ENCODE measurements around the gene ATF7IP. TPM values are rescaled to one million over a fixed set of nuclear protein-coding genes. Genes with fewer than 3 reads are reported as not detected.

The ATF7IP gene
- polyA plus RNA-seq, 3 donors, result 16.6 to 51.7 (median 19.2) TPM

DNA sequence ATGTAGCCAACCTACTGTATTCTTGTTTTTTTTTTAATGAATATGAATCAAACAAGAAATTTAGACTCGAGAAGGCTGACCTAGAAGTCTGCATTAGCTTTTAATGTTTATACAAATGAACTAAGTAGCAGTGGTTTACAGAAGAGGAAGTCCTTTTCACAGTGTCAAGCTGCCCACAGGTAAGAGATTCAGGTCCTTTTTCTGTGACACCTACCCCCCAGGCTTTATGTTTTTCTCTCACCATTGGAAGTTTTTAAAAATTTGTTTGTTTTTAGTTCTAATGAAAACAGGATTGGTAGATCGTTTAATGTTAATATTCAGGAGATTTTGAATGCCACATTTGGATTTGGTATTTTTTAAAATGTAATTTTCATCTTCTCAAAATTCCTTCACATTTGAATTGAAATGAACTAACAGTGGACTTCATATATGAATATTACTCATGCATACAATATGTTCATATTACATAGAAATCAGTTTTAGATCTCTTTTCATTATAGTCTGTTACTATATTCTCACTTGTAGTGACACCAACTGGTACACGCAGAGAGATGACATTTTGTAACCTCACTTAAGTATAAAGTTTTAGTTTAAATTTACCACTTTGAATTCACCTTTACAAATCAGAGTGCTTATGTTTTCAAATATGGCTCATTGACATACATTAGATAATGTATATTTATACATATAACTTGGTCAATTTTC lies 29.7 kb downstream of the ATF7IP start:
- intact Hi-C loops (cut with micrococcal nuclease), result no loop called here
- peaks cover 0 to 2% (median 1%) of the 10 kb centered on the region in 3 donors for H3K27me3 Mint-ChIP-seq (ENCODE audit: low read depth in 3 of 3)
- H3K9me3 Mint-ChIP-seq, result peaks cover 0 to 6% (median 0%) of the 10 kb centered on the region in 7 donors
- H3K4me3 ChIP-seq (replicated peaks in 1 of 3; ENCODE audit: low read depth in 2 of 3, low read length in 3 of 3), result peak overlapping the region in 1 of 3 experiments; percentile 27
- peak overlapping the region in 1 of 2 donors; percentile 5 for H3K27ac ChIP-seq (ENCODE audit: low read depth in 1 of 2, low read length in 2 of 2)
- H3K4me2 ChIP-seq (replicated peaks; ENCODE audit: extremely low read depth, low read length, poor library complexity, severe bottlenecking), result peak overlapping the region; percentile 42
- no peaks in the 10 kb centered on the region for H3K9me3 ChIP-seq (replicated peaks in 1 of 2; ENCODE audit: control insufficient read depth in 1 of 2, insufficient read depth in 1 of 2, low read length in 2 of 2)
- peaks cover 0 to 1% of the 10 kb centered on the region in 2 donors for H3K36me3 ChIP-seq (replicated peaks in 1 of 2; ENCODE audit: control insufficient read depth in 1 of 2, insufficient read depth in 2 of 2, low read length in 2 of 2)
- no peak overlapping the region for H3K4me3 Mint-ChIP-seq
- no peak overlapping the region for H3K9ac ChIP-seq (ENCODE audit: insufficient read depth, low read length, poor library complexity, severe bottlenecking)
- H3K4me1 Mint-ChIP-seq, result peaks cover 30% of the 10 kb centered on the region
- TF ChIP-seq, protein P1, sequence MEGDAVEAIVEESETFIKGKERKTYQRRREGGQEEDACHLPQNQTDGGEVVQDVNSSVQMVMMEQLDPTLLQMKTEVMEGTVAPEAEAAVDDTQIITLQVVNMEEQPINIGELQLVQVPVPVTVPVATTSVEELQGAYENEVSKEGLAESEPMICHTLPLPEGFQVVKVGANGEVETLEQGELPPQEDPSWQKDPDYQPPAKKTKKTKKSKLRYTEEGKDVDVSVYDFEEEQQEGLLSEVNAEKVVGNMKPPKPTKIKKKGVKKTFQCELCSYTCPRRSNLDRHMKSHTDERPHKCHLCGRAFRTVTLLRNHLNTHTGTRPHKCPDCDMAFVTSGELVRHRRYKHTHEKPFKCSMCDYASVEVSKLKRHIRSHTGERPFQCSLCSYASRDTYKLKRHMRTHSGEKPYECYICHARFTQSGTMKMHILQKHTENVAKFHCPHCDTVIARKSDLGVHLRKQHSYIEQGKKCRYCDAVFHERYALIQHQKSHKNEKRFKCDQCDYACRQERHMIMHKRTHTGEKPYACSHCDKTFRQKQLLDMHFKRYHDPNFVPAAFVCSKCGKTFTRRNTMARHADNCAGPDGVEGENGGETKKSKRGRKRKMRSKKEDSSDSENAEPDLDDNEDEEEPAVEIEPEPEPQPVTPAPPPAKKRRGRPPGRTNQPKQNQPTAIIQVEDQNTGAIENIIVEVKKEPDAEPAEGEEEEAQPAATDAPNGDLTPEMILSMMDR (IDR thresholded peaks at IDR 0.05), result no peak
- WGBS (ENCODE audit: insufficient coverage), result no CpG with 5 or more reads among the region's 3 CpGs
- peaks cover 100% of the 10 kb centered on the region for H3K79me2 ChIP-seq (ENCODE audit: insufficient read depth, low read length)
- peak in 2 of 3 donors; percentile 20 to 23 for DNase-seq
- H4K20me1 ChIP-seq (ENCODE audit: insufficient read depth, low read length), result peaks cover 76% of the 10 kb centered on the region
- H3K4me1 ChIP-seq (ENCODE audit: control insufficient read depth in 1 of 2, insufficient read depth in 2 of 2, low read length in 2 of 2), result peaks cover 10 to 27% of the 10 kb centered on the region in 2 donors
- H3K27me3 ChIP-seq (ENCODE audit: control insufficient read depth in 2 of 2, insufficient read depth in 2 of 2, low read length in 2 of 2), result no peaks in the 10 kb centered on the region
- peaks cover 13 to 17% of the 10 kb centered on the region in 2 donors for H3K36me3 Mint-ChIP-seq
- peak overlapping the region in 1 of 7 donors; percentile 79 for H3K27ac Mint-ChIP-seq
- H2AFZ ChIP-seq (ENCODE audit: insufficient read depth, low read depth, low read length, poor library complexity, severe bottlenecking), result no peak overlapping the region

DNA sequence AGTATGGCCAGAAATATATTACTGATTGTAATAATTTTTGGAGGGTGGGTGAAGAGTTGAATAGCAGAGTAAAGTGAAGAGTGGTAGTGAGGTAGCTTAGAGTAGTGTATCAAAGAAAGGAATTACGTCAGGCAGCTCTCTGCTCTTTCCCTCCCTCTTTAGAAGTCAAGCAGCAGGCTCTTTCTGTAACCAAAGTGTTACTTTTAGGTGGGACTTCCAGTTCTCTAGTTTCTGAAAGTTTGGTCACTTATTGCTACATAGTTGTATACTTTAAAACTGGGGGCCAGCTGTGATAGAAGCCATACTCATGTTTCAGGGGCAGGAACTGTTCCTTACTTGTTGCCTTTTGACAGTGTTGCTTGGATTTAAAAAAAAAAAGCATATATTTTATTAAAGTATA lies 30.6 kb downstream of the ATF7IP start:
- Histone ChIP-seq H3K27me3 (ENCODE audit: control insufficient read depth in 2 of 2, insufficient read depth in 2 of 2, low read length in 2 of 2) (no peaks in the 10 kb centered on the region), H3K36me3 (replicated peaks in 1 of 2; ENCODE audit: control insufficient read depth in 1 of 2, insufficient read depth in 2 of 2, low read length in 2 of 2) (no peaks in the 10 kb centered on the region), H3K4me1 (ENCODE audit: control insufficient read depth in 1 of 2, insufficient read depth in 2 of 2, low read length in 2 of 2) (peaks cover 10 to 27% of the 10 kb centered on the region in 2 donors), H3K27ac (ENCODE audit: low read depth in 1 of 2, low read length in 2 of 2) (no peak overlapping the region), H3K4me2 (replicated peaks; ENCODE audit: extremely low read depth, low read length, poor library complexity, severe bottlenecking) (no peak overlapping the region), H3K4me3 (replicated peaks in 1 of 3; ENCODE audit: low read depth in 2 of 3, low read length in 3 of 3) (no peak overlapping the region), H3K9me3 (replicated peaks in 1 of 2; ENCODE audit: control insufficient read depth in 1 of 2, insufficient read depth in 1 of 2, low read length in 2 of 2) (no peaks in the 10 kb centered on the region), H4K20me1 (ENCODE audit: insufficient read depth, low read length) (peaks cover 80% of the 10 kb centered on the region), H2AFZ (ENCODE audit: insufficient read depth, low read depth, low read length, poor library complexity, severe bottlenecking) (no peak overlapping the region), H3K9ac (ENCODE audit: insufficient read depth, low read length, poor library complexity, severe bottlenecking) (no peak overlapping the region), H3K79me2 (ENCODE audit: insufficient read depth, low read length) (peaks cover 100% of the 10 kb centered on the region)
- DNase-seq, result no peak
- peak overlapping the region in 1 of 7 donors; percentile 77 for H3K27ac Mint-ChIP-seq
- TF ChIP-seq, protein P1 (IDR thresholded peaks at IDR 0.05), result no peak
- H3K4me1 Mint-ChIP-seq, result peaks cover 30% of the 10 kb centered on the region
- intact Hi-C loops (cut with micrococcal nuclease), result no loop called here
- no CpG with 5 or more reads among the region's 1 CpG for WGBS (ENCODE audit: insufficient coverage)
- H3K4me3 Mint-ChIP-seq, result no peak overlapping the region
- H3K36me3 Mint-ChIP-seq, result peaks cover 9 to 21% of the 10 kb centered on the region in 2 donors
- peaks cover 0 to 6% (median 0%) of the 10 kb centered on the region in 7 donors for H3K9me3 Mint-ChIP-seq
- H3K27me3 Mint-ChIP-seq (ENCODE audit: low read depth in 3 of 3), result peaks cover 0 to 2% (median 1%) of the 10 kb centered on the region in 3 donors
